Measurements from ENCODE around the gene RBM48. TPM values are rescaled to one million over a fixed set of nuclear protein-coding genes. Genes with fewer than 3 reads are reported as not detected.

The RBM48 gene
- total RNA-seq, 1 experiment from 2014 or later: 14.6 TPM

DNA sequence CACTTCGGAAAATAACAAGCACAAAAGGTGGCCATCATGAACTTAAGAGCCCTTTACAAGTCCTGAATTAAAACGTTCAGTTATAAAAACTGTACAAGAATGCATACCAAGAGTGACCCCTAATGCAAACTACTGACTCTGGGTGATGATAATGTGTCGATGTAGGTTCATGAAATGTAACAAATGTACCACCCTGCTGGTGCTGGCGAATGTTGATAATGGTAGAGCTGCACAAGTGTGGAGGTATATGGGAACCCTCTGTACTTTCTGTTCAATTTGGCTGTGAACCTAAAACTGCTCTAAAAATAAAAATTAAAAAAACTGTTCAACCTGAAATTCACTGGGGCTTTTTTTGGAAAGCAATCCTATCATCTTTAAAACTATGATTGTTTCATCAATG, 58.2 kb downstream of the RBM48 start:
- no TSS peak for BruUV-seq (replicated peaks)
- H3K4me1 ChIP-seq (ENCODE audit: control insufficient read depth in 1 of 2, insufficient read depth in 2 of 2, low read length in 2 of 2): peaks cover 3 to 19% of the 10 kb centered on the region in 2 experiments; a peak in 3 of 4 replicates
- no peaks in the 10 kb centered on the region for H3K27me3 ChIP-seq (ENCODE audit: insufficient read depth, low read length)
- DNase-seq (ENCODE audit: low read depth, low spot score) (no peak), ATAC-seq (no peak)
- ChIA-PET RAD21 (ENCODE audit: low non-redundant PET in 1 of 2, low total read pairs in 2 of 2, uncharacterized antibody in 2 of 2, unreplicated experiment in 2 of 2) (no interaction called here), POLR2A (no interaction called here), CTCF (no interaction called here)
- H3K9me2 ChIP-seq (ENCODE audit: insufficient read depth): no peaks in the 10 kb centered on the region
- no peak overlapping the region for H3K27ac ChIP-seq (ENCODE audit: low read depth, low read length)
- no peak overlapping the region for H3K9ac ChIP-seq (ENCODE audit: low read length)
- H4K20me1 ChIP-seq (ENCODE audit: insufficient read depth): peaks cover 52% of the 10 kb centered on the region; the same call in 1 of the 2 replicates
- H3K4me3 ChIP-seq (replicated peaks in 1 of 2; ENCODE audit: low read depth in 1 of 2, low read length in 2 of 2): no peak overlapping the region
- no peaks in the 10 kb centered on the region; a peak in 1 of 4 replicates for H3K36me3 ChIP-seq (ENCODE audit: control insufficient read depth in 1 of 2, insufficient read depth in 2 of 2, low read length in 2 of 2)
- peaks cover 83% of the 10 kb centered on the region for H3K79me2 ChIP-seq (ENCODE audit: insufficient read depth, low read length)
- TF ChIP-seq EGR1 (IDR thresholded peaks at IDR 0.05; ENCODE audit: low read depth) (no peak), ZFX (IDR thresholded peaks at IDR 0.05) (no peak), EZH2 (IDR thresholded peaks at IDR 0.05) (no peak), FOSL1 (IDR thresholded peaks at IDR 0.05; ENCODE audit: low read depth) (no peak), TCF7L2 (IDR thresholded peaks at IDR 0.05; ENCODE audit: borderline replicate concordance, extremely low read depth, insufficient read depth, insufficient read length) (no peak), RAD21 (IDR thresholded peaks at IDR 0.05; ENCODE audit: low read depth) (no peak), CBX3 (IDR thresholded peaks at IDR 0.05; ENCODE audit: low read depth) (no peak), EZH2phosphoT487 (IDR thresholded peaks at IDR 0.05; ENCODE audit: borderline replicate concordance) (no peak), JUND (IDR thresholded peaks at IDR 0.05) (no peak), SIN3A (IDR thresholded peaks at IDR 0.05; ENCODE audit: low read depth) (no peak)
- TF ChIP-seq, protein P1, sequence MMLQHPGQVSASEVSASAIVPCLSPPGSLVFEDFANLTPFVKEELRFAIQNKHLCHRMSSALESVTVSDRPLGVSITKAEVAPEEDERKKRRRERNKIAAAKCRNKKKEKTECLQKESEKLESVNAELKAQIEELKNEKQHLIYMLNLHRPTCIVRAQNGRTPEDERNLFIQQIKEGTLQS (IDR thresholded peaks at IDR 0.05): no peak
- TF ChIP-seq, protein P2, sequence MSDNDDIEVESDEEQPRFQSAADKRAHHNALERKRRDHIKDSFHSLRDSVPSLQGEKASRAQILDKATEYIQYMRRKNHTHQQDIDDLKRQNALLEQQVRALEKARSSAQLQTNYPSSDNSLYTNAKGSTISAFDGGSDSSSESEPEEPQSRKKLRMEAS (IDR thresholded peaks at IDR 0.05): no peak
- TF ChIP-seq, protein P3, sequence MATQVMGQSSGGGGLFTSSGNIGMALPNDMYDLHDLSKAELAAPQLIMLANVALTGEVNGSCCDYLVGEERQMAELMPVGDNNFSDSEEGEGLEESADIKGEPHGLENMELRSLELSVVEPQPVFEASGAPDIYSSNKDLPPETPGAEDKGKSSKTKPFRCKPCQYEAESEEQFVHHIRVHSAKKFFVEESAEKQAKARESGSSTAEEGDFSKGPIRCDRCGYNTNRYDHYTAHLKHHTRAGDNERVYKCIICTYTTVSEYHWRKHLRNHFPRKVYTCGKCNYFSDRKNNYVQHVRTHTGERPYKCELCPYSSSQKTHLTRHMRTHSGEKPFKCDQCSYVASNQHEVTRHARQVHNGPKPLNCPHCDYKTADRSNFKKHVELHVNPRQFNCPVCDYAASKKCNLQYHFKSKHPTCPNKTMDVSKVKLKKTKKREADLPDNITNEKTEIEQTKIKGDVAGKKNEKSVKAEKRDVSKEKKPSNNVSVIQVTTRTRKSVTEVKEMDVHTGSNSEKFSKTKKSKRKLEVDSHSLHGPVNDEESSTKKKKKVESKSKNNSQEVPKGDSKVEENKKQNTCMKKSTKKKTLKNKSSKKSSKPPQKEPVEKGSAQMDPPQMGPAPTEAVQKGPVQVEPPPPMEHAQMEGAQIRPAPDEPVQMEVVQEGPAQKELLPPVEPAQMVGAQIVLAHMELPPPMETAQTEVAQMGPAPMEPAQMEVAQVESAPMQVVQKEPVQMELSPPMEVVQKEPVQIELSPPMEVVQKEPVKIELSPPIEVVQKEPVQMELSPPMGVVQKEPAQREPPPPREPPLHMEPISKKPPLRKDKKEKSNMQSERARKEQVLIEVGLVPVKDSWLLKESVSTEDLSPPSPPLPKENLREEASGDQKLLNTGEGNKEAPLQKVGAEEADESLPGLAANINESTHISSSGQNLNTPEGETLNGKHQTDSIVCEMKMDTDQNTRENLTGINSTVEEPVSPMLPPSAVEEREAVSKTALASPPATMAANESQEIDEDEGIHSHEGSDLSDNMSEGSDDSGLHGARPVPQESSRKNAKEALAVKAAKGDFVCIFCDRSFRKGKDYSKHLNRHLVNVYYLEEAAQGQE (IDR thresholded peaks at IDR 0.05; ENCODE audit: low read depth): no peak
- TF ChIP-seq, protein P4, sequence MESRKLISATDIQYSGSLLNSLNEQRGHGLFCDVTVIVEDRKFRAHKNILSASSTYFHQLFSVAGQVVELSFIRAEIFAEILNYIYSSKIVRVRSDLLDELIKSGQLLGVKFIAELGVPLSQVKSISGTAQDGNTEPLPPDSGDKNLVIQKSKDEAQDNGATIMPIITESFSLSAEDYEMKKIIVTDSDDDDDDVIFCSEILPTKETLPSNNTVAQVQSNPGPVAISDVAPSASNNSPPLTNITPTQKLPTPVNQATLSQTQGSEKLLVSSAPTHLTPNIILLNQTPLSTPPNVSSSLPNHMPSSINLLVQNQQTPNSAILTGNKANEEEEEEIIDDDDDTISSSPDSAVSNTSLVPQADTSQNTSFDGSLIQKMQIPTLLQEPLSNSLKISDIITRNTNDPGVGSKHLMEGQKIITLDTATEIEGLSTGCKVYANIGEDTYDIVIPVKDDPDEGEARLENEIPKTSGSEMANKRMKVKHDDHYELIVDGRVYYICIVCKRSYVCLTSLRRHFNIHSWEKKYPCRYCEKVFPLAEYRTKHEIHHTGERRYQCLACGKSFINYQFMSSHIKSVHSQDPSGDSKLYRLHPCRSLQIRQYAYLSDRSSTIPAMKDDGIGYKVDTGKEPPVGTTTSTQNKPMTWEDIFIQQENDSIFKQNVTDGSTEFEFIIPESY (IDR thresholded peaks at IDR 0.05; ENCODE audit: extremely low read depth, insufficient replicate concordance, low read length): no peak
- no peaks in the 10 kb centered on the region for H3K9me3 ChIP-seq (ENCODE audit: control insufficient read depth in 1 of 2, insufficient read depth in 1 of 2, low read depth in 1 of 2, low read length in 2 of 2)
- intact Hi-C loops (cut with micrococcal nuclease): no loop called here
- H2AFZ ChIP-seq (ENCODE audit: low read depth, low read length, poor library complexity, severe bottlenecking): no peak overlapping the region
- H3K4me2 ChIP-seq (ENCODE audit: low read length): no peak overlapping the region

Data from HCT116 (cell line).